H7 (cell line): ENCODE results near the gene ICAM2. TPM values are rescaled to one million over a fixed set of nuclear protein-coding genes. Genes with fewer than 3 reads are reported as not detected.
"Not testable (repeated sequence)": the region's sequence is repeated elsewhere in the genome, so short reads cannot be mapped to it uniquely, and the experiment has no call there.

Experiments used
- DNase-seq: peaks from one replicate; pipeline ENCODE4 v3.0.0; 2012
- H3K27me3 ChIP-seq: 2 replicates; pipeline ENCODE4 v1.6.0; 2011; ENCODE audit warnings: mild to moderate bottlenecking, low read length; ENCODE audit not compliant: control insufficient read depth, insufficient read depth
- H3K36me3 ChIP-seq: replicated peaks from 2 replicates; pipeline ENCODE4 v1.5.1; 2011; ENCODE audit warnings: low read length; ENCODE audit not compliant: control insufficient read depth, insufficient read depth
- H3K4me3 ChIP-seq: 2 replicates; pipeline ENCODE4 v1.5.1; 2011; ENCODE audit warnings: low read depth, mild to moderate bottlenecking, control low read depth, low read length, moderate library complexity; ENCODE audit not compliant: insufficient read depth
- total RNA-seq: library from RNA; depleted of rRNA; stranded (reverse); fragments of >200 nt; shearing (Covaris generic); gene quantifications from 2 replicates; pipeline ENCODE4 v1.2.3, GENCODE V29; 2014

ICAM2 gene
- total RNA-seq, 1 experiment from 2014 or later: 0.59 TPM

- Histone ChIP-seq H3K27me3 (no peaks in the 10 kb centered on the region), H3K4me3 (no peak overlapping the region), H3K36me3 (no peaks in the 10 kb centered on the region)
- DNase-seq: no peak
Observed at GRCh38 chr17:64008830-64009229, 11.6 kb downstream of the ICAM2 start.

- H3K27me3 ChIP-seq: no peaks in the 10 kb centered on the region
- no peaks in the 10 kb centered on the region for H3K36me3 ChIP-seq
- no peak for DNase-seq
- H3K4me3 ChIP-seq: no peak overlapping the region
Observed at GRCh38 chr17:64008346-64008745, 12.1 kb downstream of the ICAM2 start.

- peak; percentile 28 for DNase-seq
- H3K27me3 ChIP-seq: no peaks in the 10 kb centered on the region
- H3K36me3 ChIP-seq: no peaks in the 10 kb centered on the region
- no peak overlapping the region for H3K4me3 ChIP-seq
Observed at GRCh38 chr17:64007838-64008282, 12.6 kb downstream of the ICAM2 start.

- not testable (repeated sequence) for H3K36me3 ChIP-seq, H3K4me3 ChIP-seq, H3K27me3 ChIP-seq
- peak; percentile 28 for DNase-seq
Observed at GRCh38 chr17:64007089-64007837, 13.2 kb downstream of the ICAM2 start.

GRCh38 chr17:64006361-64007088 lies 13.9 kb downstream of the ICAM2 start:
- Histone ChIP-seq H3K27me3 (no peaks in the 10 kb centered on the region), H3K4me3 (no peak overlapping the region), H3K36me3 (no peaks in the 10 kb centered on the region)
- DNase-seq: no peak

GRCh38 chr17:64005734-64006167 lies 14.7 kb downstream of the ICAM2 start:
- no peaks in the 10 kb centered on the region for H3K27me3 ChIP-seq
- DNase-seq: peak; percentile 56

GRCh38 chr17:64004903-64005733 lies 15.3 kb downstream of the ICAM2 start:
- Histone ChIP-seq H3K4me3 (no peak overlapping the region), H3K27me3 (no peaks in the 10 kb centered on the region), H3K36me3 (no peaks in the 10 kb centered on the region)
- peak; percentile 38 for DNase-seq

More at GRCh38 chr17:64005734-64006167, 14.7 kb downstream of the ICAM2 start:
- no peak overlapping the region for H3K4me3 ChIP-seq
- no peaks in the 10 kb centered on the region for H3K36me3 ChIP-seq

- DNase-seq: no peak
- no peaks in the 10 kb centered on the region for H3K36me3 ChIP-seq
- no peak overlapping the region for H3K4me3 ChIP-seq
- H3K27me3 ChIP-seq: no peaks in the 10 kb centered on the region; the same call in 1 of the 2 replicates
Observed at GRCh38 chr17:64004218-64004770, 16.1 kb downstream of the ICAM2 start.

- DNase-seq: peak; percentile 22
- Histone ChIP-seq H3K4me3 (no peak overlapping the region), H3K36me3 (no peaks in the 10 kb centered on the region), H3K27me3 (peaks cover 6% of the 10 kb centered on the region)
Observed at GRCh38 chr17:64003526-64004121, 16.8 kb downstream of the ICAM2 start.

- peaks cover 6% of the 10 kb centered on the region for H3K27me3 ChIP-seq
- no peaks in the 10 kb centered on the region for H3K36me3 ChIP-seq
- DNase-seq: no peak
- H3K4me3 ChIP-seq: no peak overlapping the region
Observed at GRCh38 chr17:64002658-64003525, 17.5 kb downstream of the ICAM2 start.

GRCh38 chr17:64001763-64002529 lies 18.5 kb downstream of the ICAM2 start:
- Histone ChIP-seq H3K27me3 (peaks cover 15% of the 10 kb centered on the region), H3K36me3 (no peaks in the 10 kb centered on the region), H3K4me3 (no peak overlapping the region)
- DNase-seq: peak; percentile 63

GRCh38 chr17:64001091-64001579 lies 19.3 kb downstream of the ICAM2 start:
- Histone ChIP-seq H3K36me3 (no peaks in the 10 kb centered on the region), H3K4me3 (no peak overlapping the region), H3K27me3 (peaks cover 16% of the 10 kb centered on the region)
- DNase-seq: peak; percentile 34
